H9 (cell line): ENCODE results near the gene KCTD2. TPM values are rescaled to one million over a fixed set of nuclear protein-coding genes. Genes with fewer than 3 reads are reported as not detected.

Source experiments
- DNase-seq: peaks from one replicate; pipeline ENCODE4 v3.0.0-alpha.2; 2017
- H2AFZ ChIP-seq: one replicate; pipeline ENCODE4 v1.6.1; 2013; ENCODE audit warnings: mild to moderate bottlenecking, low read length, control low read depth, moderate library complexity
- H2AK5ac ChIP-seq: 2 replicates; pipeline ENCODE4 v1.6.1; 2013; ENCODE audit warnings: low read length, control low read depth, mixed read lengths; ENCODE audit not compliant: insufficient read length
- H2BK120ac ChIP-seq: one replicate; pipeline ENCODE4 v1.6.1; 2013; ENCODE audit warnings: low read depth, mild to moderate bottlenecking, low read length, control low read depth, inconsistent platforms; ENCODE audit not compliant: poor library complexity, severe bottlenecking
- H2BK12ac ChIP-seq: 2 replicates; pipeline ENCODE4 v1.6.1; 2013; ENCODE audit warnings: low read length, control low read depth, mixed read lengths, low read depth; ENCODE audit not compliant: insufficient read length
- H2BK15ac ChIP-seq: 2 replicates; pipeline ENCODE4 v1.6.1; 2013; ENCODE audit warnings: low read depth, low read length, control low read depth
- H2BK20ac ChIP-seq: one replicate; pipeline ENCODE4 v1.6.1; 2013; ENCODE audit warnings: low read depth, mild to moderate bottlenecking, low read length, control low read depth, inconsistent platforms; ENCODE audit not compliant: poor library complexity, severe bottlenecking
- H2BK5ac ChIP-seq: 2 replicates; pipeline ENCODE4 v1.6.1; 2013; ENCODE audit warnings: low read length, control low read depth, mixed read lengths; ENCODE audit not compliant: insufficient read length
- H3K14ac ChIP-seq: 2 replicates; pipeline ENCODE4 v1.6.1; 2013; ENCODE audit warnings: low read length, control low read depth; ENCODE audit not compliant: insufficient read depth
- H3K18ac ChIP-seq: 2 replicates; pipeline ENCODE4 v1.6.1; 2013; ENCODE audit warnings: low read depth, mild to moderate bottlenecking, mixed read lengths, low read length, control low read depth; ENCODE audit not compliant: insufficient read length
- H3K23ac ChIP-seq: 2 replicates; pipeline ENCODE4 v1.6.1; 2013; ENCODE audit warnings: low read length, control low read depth, mixed read lengths, low read depth; ENCODE audit not compliant: insufficient read length
- H3K23me2 ChIP-seq: 2 replicates; pipeline ENCODE4 v1.6.1; 2013; ENCODE audit warnings: low read depth, mild to moderate bottlenecking, mixed read lengths, low read length, control low read depth; ENCODE audit not compliant: insufficient read length, poor library complexity, severe bottlenecking
- H3K27ac ChIP-seq: 2 replicates; pipeline ENCODE4 v1.5.1; 2013; ENCODE audit warnings: low read length, control low read depth, mixed read lengths, low read depth; ENCODE audit not compliant: insufficient read length
- H3K27me3 ChIP-seq: 2 replicates; pipeline ENCODE4 v1.6.1; 2013; ENCODE audit warnings: low read length, control low read depth, inconsistent platforms; ENCODE audit not compliant: insufficient read depth
- H3K4ac ChIP-seq: 2 replicates; pipeline ENCODE4 v1.6.1; 2013; ENCODE audit warnings: low read depth, mild to moderate bottlenecking, control low read depth, inconsistent platforms, low read length, moderate library complexity
- H3K4me1 ChIP-seq: 2 replicates; pipeline ENCODE4 v1.6.1; 2013; ENCODE audit warnings: low read length, control low read depth, inconsistent platforms; ENCODE audit not compliant: insufficient read depth
- H3K4me2 ChIP-seq: 2 replicates; pipeline ENCODE4 v1.6.1; 2013; ENCODE audit warnings: low read length, control low read depth, mixed read lengths; ENCODE audit not compliant: insufficient read length, insufficient read depth
- H3K56ac ChIP-seq: 2 replicates; pipeline ENCODE4 v1.6.1; 2013; ENCODE audit warnings: low read depth, mild to moderate bottlenecking, mixed read lengths, low read length, control low read depth; ENCODE audit not compliant: insufficient read length
- H3K79me1 ChIP-seq: 2 replicates; pipeline ENCODE4 v1.6.1; 2013; ENCODE audit warnings: low read depth, mild to moderate bottlenecking, moderate library complexity, low read length, control low read depth, inconsistent platforms; ENCODE audit not compliant: insufficient read depth, poor library complexity, severe bottlenecking
- H3K79me2 ChIP-seq: 2 replicates; pipeline ENCODE4 v1.6.1; 2013; ENCODE audit warnings: low read length, control low read depth, inconsistent platforms; ENCODE audit not compliant: insufficient read depth
- H3K9ac ChIP-seq: 2 replicates; pipeline ENCODE4 v1.6.1; 2013; ENCODE audit warnings: low read length, control low read depth, mixed read lengths; ENCODE audit not compliant: insufficient read length; ENCODE audit errors: extremely low read depth
- H3K9me3 ChIP-seq: one replicate; pipeline ENCODE4 v1.6.1; 2013; ENCODE audit warnings: low read depth, low read length, inconsistent platforms; ENCODE audit not compliant: control insufficient read depth
- H3T11ph ChIP-seq: one replicate; pipeline ENCODE4 v1.6.1; 2013; ENCODE audit warnings: mild to moderate bottlenecking, low read length, control low read depth, inconsistent platforms
- H4K20me1 ChIP-seq: one replicate; pipeline ENCODE4 v1.6.1; 2013; ENCODE audit not compliant: control insufficient read depth, insufficient read length, insufficient read depth
- H4K5ac ChIP-seq: 2 replicates; pipeline ENCODE4 v1.6.1; 2013; ENCODE audit warnings: low read depth, mild to moderate bottlenecking, mixed read lengths, low read length, control low read depth; ENCODE audit not compliant: insufficient read length
- H4K8ac ChIP-seq: replicated peaks from 2 replicates; pipeline ENCODE4 v1.6.1; 2013; ENCODE audit warnings: low read length, control low read depth, mixed read lengths, low read depth; ENCODE audit not compliant: insufficient read length
- H4K91ac ChIP-seq: 2 replicates; pipeline ENCODE4 v1.6.1; 2013; ENCODE audit warnings: low read depth, mild to moderate bottlenecking, moderate library complexity, mixed read lengths, low read length, control low read depth; ENCODE audit not compliant: insufficient read length
- H3K27ac Mint-ChIP-seq, 3 experiments: 2 replicates in 2 of 3; 3 replicates in 1 of 3; pipeline ENCODE4 v1.8.0; 2020 to 2021; ENCODE audit warnings: mixed read lengths in 3 of 3, mild to moderate bottlenecking in 1 of 3, moderate library complexity in 1 of 3
- H3K27me3 Mint-ChIP-seq: 2 replicates; pipeline ENCODE4 v1.8.0; 2021; ENCODE audit warnings: low read depth, mild to moderate bottlenecking, moderate library complexity, mixed read lengths
- H3K36me3 Mint-ChIP-seq, 3 experiments: 2 replicates in 2 of 3; 3 replicates in 1 of 3; pipeline ENCODE4 v1.8.0; 2020 to 2021; ENCODE audit warnings: low read depth in 3 of 3, mixed read lengths in 3 of 3; ENCODE audit not compliant: insufficient read depth in 1 of 3
- H3K4me1 Mint-ChIP-seq, 2 experiments: 2 replicates each; pipeline ENCODE4 v1.8.0; 2020; ENCODE audit warnings: mixed read lengths in 2 of 2
- H3K4me3 Mint-ChIP-seq, 2 experiments: 2 replicates in 1 of 2; 3 replicates in 1 of 2; pipeline ENCODE4 v1.8.0; 2020 to 2021; ENCODE audit warnings: mild to moderate bottlenecking in 2 of 2, mixed read lengths in 2 of 2, moderate library complexity in 1 of 2
- H3K9me3 Mint-ChIP-seq, 2 experiments: 2 replicates in 1 of 2; 3 replicates in 1 of 2; pipeline ENCODE4 v1.8.0; 2020; ENCODE audit warnings: mild to moderate bottlenecking in 2 of 2, mixed read lengths in 2 of 2, moderate library complexity in 1 of 2
- CTCF ChIP-seq: fragments of 200-600 bp; sonication (generic); conservative IDR thresholded peaks from 3 replicates; pipeline ENCODE4 v1.8.0; 2021; ENCODE audit warnings: antibody characterized with exemption, mild to moderate bottlenecking
- WGBS: extraction: QIAGEN DNeasy Blood & Tissue Kit; methylation state at CpG from one replicate; pipeline ENCODE4 v1.1.7; 2013; ENCODE audit warnings: missing lambda C conversion rate, low lambda C conversion rate, mixed read lengths; ENCODE audit not compliant: insufficient read length; ENCODE audit errors: extremely low coverage; 5-methylcytosine and 5-hydroxymethylcytosine counted together
- total RNA-seq: library from RNA; stranded (reverse); gene quantifications from 2 replicates; pipeline ENCODE4 v1.2.1, GENCODE V29; 2021

The KCTD2 gene
- total RNA-seq, 1 experiment from 2014 or later = 40.1 TPM

GRCh38 chr17:75078284-75079022, 31.4 kb downstream of the KCTD2 start:
- H3K79me2 ChIP-seq = no peaks in the 10 kb centered on the region
- no CpG with 5 or more reads among the region's 17 CpGs for WGBS
- H3K4me2 ChIP-seq = no peak overlapping the region
- no peak overlapping the region for H4K5ac ChIP-seq
- H2BK5ac ChIP-seq = no peak overlapping the region
- Mint-ChIP-seq H3K27me3 (no peaks in the 10 kb centered on the region; the same call in 1 of the 2 replicates), H3K27ac (peak overlapping the region in 1 of 3 experiments; percentile 64; a peak in 2 of 7 replicates), H3K36me3 (no peaks in the 10 kb centered on the region), H3K9me3 (no peaks in the 10 kb centered on the region; a peak in 1 of 5 replicates), H3K4me1 (peaks cover 29 to 33% of the 10 kb centered on the region in 2 experiments), H3K4me3 (no peak overlapping the region)
- no peak overlapping the region for H3K4ac ChIP-seq
- H2BK12ac ChIP-seq = no peak overlapping the region
- peak; percentile 39 for DNase-seq
- H3K23ac ChIP-seq = no peak overlapping the region
- no peaks in the 10 kb centered on the region for H3K79me1 ChIP-seq
- no peak overlapping the region for H3T11ph ChIP-seq
- TF ChIP-seq CTCF = no peak
- no peak overlapping the region for H3K9ac ChIP-seq
- no peak overlapping the region for H2AFZ ChIP-seq
- H2BK15ac ChIP-seq = no peak overlapping the region
- H3K23me2 ChIP-seq = no peaks in the 10 kb centered on the region
- H2AK5ac ChIP-seq = no peak overlapping the region
- H3K18ac ChIP-seq = no peak overlapping the region
- no peaks in the 10 kb centered on the region for H3K27me3 ChIP-seq
- no peak overlapping the region for H4K8ac ChIP-seq
- no peak overlapping the region for H3K14ac ChIP-seq
- no peak overlapping the region for H4K91ac ChIP-seq
- no peaks in the 10 kb centered on the region for H3K9me3 ChIP-seq
- no peaks in the 10 kb centered on the region for H4K20me1 ChIP-seq
- no peak overlapping the region for H2BK20ac ChIP-seq
- no peak overlapping the region for H3K27ac ChIP-seq
- no peak overlapping the region for H2BK120ac ChIP-seq
- no peak overlapping the region for H3K56ac ChIP-seq
- H3K4me1 ChIP-seq = peaks cover 6% of the 10 kb centered on the region; the same call in 1 of the 2 replicates
